ENCODE measurements around the gene PDE4D. TPM values are rescaled to one million over a fixed set of nuclear protein-coding genes. Genes with fewer than 3 reads are reported as not detected.

Gene PDE4D
- total RNA-seq, 1 donor from 2014 or later: 219 TPM

GRCh38 chr5:59504043-59504442, 389.5 kb downstream of the PDE4D start:
- no peak for DNase-seq

GRCh38 chr5:59503220-59503619, 390.3 kb downstream of the PDE4D start:
- no peak for DNase-seq

DNA sequence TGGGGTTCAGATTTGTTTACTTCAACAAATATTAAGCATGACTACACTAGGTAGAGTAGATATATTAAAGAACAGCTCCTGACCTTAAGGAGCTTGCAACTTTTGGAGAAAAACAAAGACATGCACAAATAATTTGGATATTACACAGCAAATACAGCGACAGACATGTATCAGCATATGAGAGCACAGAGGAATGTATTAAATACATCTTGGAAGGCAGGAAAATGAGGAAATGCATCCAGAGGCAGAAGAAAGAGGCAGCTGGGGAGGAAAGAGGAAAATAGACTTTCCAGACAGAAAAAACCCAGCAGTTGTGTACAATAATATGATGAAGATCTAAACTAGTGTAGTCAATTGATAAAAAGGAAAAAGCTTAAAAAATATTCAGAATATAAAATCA, 392.2 kb downstream of the PDE4D start:
- no peak for DNase-seq

DNA sequence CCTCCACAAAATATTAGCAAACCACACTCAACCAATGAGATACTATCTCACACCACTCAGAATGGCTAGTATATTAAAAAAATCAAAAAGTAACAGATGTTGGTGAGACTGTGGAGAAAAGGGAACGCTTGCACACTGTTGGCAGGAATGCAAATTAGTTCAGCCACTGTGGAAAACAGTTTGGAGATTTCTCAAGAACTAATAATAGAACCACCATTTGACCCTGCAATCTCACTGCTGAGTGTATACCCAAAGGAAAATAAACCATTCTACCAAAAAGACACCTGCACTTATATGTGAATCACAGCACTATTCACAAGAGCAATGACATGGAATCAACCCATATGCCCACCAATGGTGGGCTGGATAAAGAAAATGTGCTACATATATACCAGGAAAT, 393.5 kb downstream of the PDE4D start:
- DNase-seq: no peak

- DNase-seq: no peak
Measured at GRCh38 chr5:59497207-59497606, 396.3 kb downstream of the PDE4D start.

DNA sequence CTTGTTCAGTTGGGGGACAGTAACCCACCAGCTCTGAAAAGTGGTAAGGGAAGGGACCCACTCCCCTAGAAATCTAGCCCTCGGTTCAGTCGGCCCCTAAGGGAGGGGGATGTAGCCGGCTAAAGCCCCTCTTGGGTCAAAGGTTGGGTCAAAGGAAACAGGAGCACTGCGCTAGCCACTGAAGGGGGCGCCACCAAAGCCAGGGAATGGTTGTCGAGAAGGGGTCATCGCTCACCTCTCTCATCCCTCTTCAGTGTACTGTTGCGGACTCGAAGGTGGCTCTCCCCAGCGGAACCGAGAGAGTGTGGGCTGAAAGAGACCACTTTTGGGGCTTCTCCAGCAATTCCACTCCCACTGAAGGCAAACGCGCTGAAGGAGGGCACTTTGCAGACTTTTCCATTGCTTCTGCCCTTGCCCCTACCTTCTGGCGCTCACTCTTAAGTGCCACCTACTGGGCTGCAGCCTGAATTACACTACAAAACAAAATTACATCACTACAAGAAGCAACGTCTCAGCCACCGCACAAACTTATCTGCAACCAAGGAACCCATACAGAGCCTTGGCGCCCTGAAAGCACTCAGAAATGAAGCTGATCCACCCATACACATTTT, 396.9 kb downstream of the PDE4D start:
- no peak for DNase-seq

DNA sequence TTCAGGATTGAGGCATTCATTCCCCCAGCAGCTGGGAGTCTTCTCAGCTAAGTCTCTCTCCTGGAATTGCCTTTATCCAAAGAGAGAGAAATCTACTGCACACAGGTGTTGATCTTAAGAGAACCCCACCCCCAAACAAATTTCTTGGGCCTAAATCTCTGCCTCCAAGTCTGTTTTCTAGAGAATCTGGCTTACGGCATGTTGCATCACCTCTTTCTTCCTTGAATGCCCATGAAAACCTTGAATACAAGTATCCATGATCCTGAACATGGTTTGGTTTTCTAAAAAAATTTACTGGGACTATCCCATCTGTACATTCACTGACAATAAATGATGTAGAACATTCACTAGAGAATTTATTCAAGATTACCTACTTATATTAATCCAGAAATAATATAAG, 401.6 kb downstream of the PDE4D start:
- no peak for DNase-seq

- no peak for DNase-seq
Measured at GRCh38 chr5:59489551-59489950, 404.0 kb downstream of the PDE4D start.

- DNase-seq: no peak
Measured at GRCh38 chr5:59487772-59488729, 405.5 kb downstream of the PDE4D start.

GRCh38 chr5:59487068-59487686, 406.3 kb downstream of the PDE4D start:
- no peak for DNase-seq

DNA sequence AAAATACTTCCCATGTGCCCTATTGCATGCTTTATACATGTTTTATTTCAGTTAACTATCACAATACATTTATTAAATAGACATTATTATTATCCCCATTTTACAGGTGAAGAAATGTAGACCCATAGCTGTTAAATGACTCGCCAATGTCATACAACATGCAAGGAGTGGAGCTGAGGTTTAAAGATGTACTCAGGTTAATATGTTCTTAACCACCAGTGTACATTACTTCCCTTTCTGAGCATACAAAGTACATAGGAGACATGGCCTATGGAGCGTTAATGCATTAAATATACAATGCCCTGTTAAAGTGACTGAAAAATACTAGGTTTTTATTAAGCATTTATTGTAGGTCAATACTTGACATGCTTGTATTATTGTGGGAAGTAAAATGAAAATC, 407.0 kb downstream of the PDE4D start:
- no peak for DNase-seq

DNA sequence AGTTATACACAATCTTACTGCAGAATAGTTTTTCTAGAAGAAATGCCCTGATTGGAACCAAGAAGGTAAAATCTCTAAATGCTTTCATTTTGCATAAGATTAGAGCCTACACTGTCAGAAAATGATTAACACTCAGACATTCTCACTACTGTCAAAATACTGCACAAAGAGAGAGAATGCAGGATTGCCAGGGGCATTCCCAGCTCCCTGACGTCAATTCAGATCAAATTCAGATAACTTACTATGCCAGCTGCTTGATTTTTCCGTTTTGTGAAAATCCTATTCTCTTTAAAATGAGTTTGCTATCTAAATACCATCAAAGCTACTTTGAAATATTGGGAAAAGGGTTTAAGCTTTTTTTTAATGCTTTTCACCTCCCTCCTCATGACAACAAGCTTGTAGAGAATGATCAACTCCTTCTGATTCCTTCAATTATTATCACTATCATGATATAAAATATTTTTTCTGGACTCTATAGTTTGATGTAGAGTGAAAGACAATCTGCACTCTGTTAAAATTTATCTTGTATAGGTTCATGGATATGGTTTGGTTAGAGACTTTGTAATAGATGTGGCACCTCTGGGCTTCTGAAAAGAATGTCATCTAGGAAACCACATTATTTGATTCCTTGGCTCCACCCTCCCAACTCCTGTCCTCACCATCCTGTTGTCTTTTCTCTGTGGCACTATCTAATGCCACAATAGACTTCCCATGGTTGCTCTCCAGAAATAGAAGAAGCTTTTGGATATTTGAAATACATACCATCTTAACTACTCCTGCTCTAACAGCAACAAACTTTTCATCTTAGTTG, 407.7 kb downstream of the PDE4D start:
- no peak for DNase-seq

DNA sequence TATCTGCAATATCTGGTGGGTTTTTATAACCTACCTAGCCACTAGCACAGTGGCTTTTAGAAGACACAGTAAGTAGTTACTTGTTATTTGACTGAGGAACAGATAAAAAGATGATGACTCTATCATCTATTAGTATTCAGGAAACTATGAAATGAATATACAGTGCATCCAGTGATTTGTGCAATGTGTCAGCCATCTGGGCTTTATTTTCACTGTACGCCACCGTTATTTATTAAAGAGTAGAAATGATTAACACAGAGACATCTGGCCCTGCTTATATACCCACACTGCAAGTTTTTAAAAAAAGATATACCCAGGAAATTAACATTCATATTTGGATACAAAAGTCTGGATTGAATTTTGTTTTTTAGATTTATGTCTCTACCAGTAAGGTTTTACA, 408.4 kb downstream of the PDE4D start:
- DNase-seq: no peak

DNA sequence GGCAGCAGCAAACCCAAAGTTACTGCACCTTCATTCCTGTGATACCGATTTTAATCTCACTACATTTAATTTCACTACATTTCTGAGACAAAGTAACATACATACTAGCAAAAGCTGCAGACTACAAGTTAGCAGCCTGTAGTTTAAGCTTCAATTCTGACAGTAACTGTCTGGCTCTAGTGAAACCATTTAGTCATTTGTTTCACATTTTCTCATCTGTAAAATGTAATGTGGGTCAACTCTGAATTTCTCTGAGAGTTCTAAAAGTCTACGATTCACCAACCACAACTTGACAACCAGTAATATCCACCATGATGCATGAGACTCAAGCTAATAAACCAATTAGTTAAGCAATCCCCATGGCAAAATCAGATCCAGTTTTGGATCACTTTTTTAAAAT, 408.9 kb downstream of the PDE4D start:
- no peak for DNase-seq

DNA sequence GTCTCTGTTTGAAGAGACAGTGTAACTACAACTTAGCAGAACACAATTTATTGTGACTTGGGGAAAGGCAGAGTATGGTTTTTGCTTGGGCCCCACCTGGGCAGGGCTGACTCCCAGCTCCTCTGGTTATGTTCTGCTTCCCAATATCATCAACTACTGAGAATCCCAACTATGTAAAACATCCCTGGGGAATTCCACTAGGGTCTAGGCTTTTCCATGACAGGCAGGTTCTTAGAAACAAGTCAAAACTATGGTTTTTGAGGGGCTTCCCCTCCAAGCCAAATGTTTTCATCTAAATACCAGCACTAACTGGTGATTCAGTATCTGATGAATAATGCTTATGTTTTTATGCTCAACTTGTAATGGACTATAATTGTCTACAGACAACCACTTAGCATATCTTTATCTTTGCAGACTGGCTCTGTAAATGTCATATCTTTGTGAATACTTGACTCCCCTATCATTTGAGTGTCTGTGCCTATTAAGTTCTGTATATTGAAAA, 409.5 kb downstream of the PDE4D start:
- DNase-seq: no peak

- no peak for DNase-seq
Measured at GRCh38 chr5:59479086-59479485, 414.4 kb downstream of the PDE4D start.

DNA sequence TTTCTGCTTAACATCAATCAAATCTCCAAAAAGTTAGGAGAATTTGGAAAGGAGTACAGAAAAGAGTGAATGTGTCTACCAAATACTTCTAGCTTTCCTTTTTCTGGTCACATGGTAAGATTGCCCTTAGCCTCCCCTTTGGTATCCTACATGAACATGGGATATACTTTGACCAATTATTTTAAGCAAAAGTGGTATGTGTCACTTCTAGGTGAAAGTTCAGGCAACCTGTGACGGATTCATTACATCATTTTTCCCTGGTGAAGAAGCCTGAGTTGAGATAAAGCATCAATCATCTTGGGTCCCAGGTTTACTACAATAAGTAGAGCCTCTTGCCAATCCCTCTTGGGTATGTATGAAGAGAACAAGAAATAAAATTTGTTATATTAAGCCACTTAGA, 419.2 kb downstream of the PDE4D start:
- DNase-seq: no peak

DNA sequence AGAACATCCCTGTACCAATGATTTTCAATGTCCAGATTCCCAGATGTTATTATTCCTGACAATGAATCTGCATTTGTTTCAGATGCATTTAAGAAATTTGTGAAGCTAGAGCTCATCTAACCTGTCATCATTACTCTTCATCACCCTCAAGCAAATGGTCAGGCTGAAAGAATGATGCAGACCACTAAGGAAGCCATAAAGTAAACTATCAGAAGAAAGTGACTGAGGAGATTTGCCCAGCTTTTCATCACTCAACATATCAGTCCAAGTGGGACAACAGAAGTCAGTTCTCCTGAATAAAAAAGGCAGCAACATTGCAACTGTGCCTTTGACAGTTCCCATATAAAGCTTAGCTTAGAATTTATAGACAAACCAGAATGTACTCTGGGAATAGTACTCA, 419.9 kb downstream of the PDE4D start:
- DNase-seq: no peak

GRCh38 chr5:59471463-59471862, 422.1 kb downstream of the PDE4D start:
- DNase-seq: no peak

GRCh38 chr5:59467969-59468368, 425.6 kb downstream of the PDE4D start:
- DNase-seq: no peak

DNA sequence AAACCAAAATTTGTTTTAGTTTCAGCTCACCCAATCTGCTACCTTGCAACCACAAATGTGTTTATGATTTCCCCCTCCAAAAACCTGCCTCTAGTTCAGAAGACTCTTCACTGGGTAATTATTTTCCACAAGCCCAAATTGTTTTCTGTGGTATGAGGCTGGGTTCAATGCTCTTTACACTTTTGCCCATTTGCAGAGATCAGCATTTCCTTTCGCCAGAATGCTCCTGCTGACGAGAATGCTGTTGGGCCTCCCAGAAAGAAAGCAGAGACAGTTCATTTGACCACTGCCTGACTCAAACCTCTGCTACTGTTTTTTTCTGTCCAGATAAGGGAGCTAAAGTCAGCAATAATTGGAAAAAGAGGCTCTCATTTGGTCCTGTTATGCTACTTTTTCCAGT, 427.3 kb downstream of the PDE4D start:
- DNase-seq: no peak

DNA sequence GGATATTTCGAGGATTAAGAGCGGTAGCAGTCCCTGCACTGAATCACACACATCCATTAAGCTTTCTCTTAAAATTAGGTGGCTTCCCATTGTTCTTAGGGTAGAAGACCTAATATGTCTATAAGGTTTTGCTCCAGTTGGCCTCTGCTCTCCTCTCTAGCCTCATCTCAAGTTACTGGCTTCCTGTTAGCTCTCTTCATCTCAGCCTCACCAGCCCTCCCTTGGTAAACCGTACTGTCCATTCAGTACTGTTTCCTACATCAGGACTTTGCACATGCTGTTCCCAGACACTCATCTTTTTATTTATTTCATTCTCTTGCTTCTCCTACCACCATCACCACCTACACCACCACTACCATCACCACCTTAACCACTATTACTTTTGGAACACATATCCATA, 428.6 kb downstream of the PDE4D start:
- DNase-seq: no peak

All from occipital lobe (tissue), 2 donors.